NCI-H460 (cell line): ENCODE results near the gene SCAMP2. TPM values are rescaled to one million over a fixed set of nuclear protein-coding genes. Genes with fewer than 3 reads are reported as not detected.

ENCODE experiments used
- DNase-seq: peaks from one replicate; pipeline ENCODE4 v3.0.0-alpha.2; 2016; ENCODE audit warnings: low read depth; ENCODE audit errors: extremely low read depth
- total RNA-seq: library from RNA; depleted of rRNA; stranded (reverse); fragments of >200 nt; shearing (Covaris generic); gene quantifications from 2 replicates; pipeline ENCODE4 v1.2.3, GENCODE V29; 2014

The SCAMP2 gene
- total RNA-seq, 1 experiment from 2014 or later = 20.4 TPM

GRCh38 chr15:74864296-74864695 lies 8.9 kb downstream of the SCAMP2 start:
- no peak for DNase-seq

- no peak for DNase-seq
Measured at GRCh38 chr15:74863239-74864056, 9.7 kb downstream of the SCAMP2 start.

- no peak for DNase-seq
Measured at GRCh38 chr15:74858369-74858740, 14.8 kb downstream of the SCAMP2 start.

- no peak for DNase-seq
Measured at GRCh38 chr15:74857671-74858368, 15.3 kb downstream of the SCAMP2 start.

GRCh38 chr15:74857082-74857655 lies 16.0 kb downstream of the SCAMP2 start:
- DNase-seq = no peak

GRCh38 chr15:74856537-74856936 lies 16.6 kb downstream of the SCAMP2 start:
- DNase-seq = no peak

- no peak for DNase-seq
Measured at GRCh38 chr15:74855857-74856256, 17.3 kb downstream of the SCAMP2 start.

- no peak for DNase-seq
Measured at GRCh38 chr15:74854453-74855022, 18.6 kb downstream of the SCAMP2 start.

GRCh38 chr15:74851960-74852359 lies 21.2 kb downstream of the SCAMP2 start:
- no peak for DNase-seq

GRCh38 chr15:74850393-74850792 lies 22.8 kb downstream of the SCAMP2 start:
- no peak for DNase-seq

GRCh38 chr15:74847432-74847831 lies 25.7 kb downstream of the SCAMP2 start:
- DNase-seq = no peak

GRCh38 chr15:74845581-74845980 lies 27.6 kb downstream of the SCAMP2 start:
- DNase-seq = no peak

- no peak for DNase-seq
Measured at GRCh38 chr15:74845208-74845568, 28.0 kb downstream of the SCAMP2 start.

GRCh38 chr15:74844319-74845207 lies 28.6 kb downstream of the SCAMP2 start:
- no peak for DNase-seq

- no peak for DNase-seq
Measured at GRCh38 chr15:74843891-74844299, 29.3 kb downstream of the SCAMP2 start.

- no peak for DNase-seq
Measured at GRCh38 chr15:74843445-74843828, 29.7 kb downstream of the SCAMP2 start.

- peak; percentile 73 for DNase-seq
Measured at GRCh38 chr15:74842581-74843444, 30.4 kb downstream of the SCAMP2 start, which contains the start of gene ULK3. TSS of gene ULK3 (minus strand) at chr15:74843156. CDS start at chr15:74843105, 51 bp downstream.

- DNase-seq = no peak
Measured at GRCh38 chr15:74841891-74842373, 31.2 kb downstream of the SCAMP2 start.
